Endothelial cell of umbilical vein (primary cell): ENCODE data around the gene KYAT1. TPM values are rescaled to one million over a fixed set of nuclear protein-coding genes. Genes with fewer than 3 reads are reported as not detected.

ENCODE experiments used
- BruUV-seq: library from RNA; stranded (reverse); fragments of 400-500 nt; replicated peaks from 2 replicates; lab custom pipeline; 2021; lab: Mats Ljungman, UMichigan
- CTCF ChIA-PET: fragments of 300-600, 350-600 bp; sonication (Branson Sonifier 250); formaldehyde crosslinking; loops from one replicate; lab custom pipeline; 2021; ENCODE audit warnings: antibody characterized with exemption, inconsistent platforms; lab: Charles Lee
- POLR2A ChIA-PET: fragments of 300-600, 350-600 bp; sonication (Branson Sonifier 250); formaldehyde crosslinking; loops from one replicate; lab custom pipeline; 2021; ENCODE audit warnings: antibody characterized with exemption, inconsistent platforms; lab: Charles Lee
- DNase-seq: peaks from one replicate; pipeline ENCODE4 v3.0.0-alpha.2; 2011; ENCODE audit warnings: low read depth, low spot score
- FAIRE-seq: peaks from 2 replicates; lab custom pipeline; 2011; peaks lifted over from hg19 to GRCh38; lab: Jason Lieb, UNC
- H2AFZ ChIP-seq: 2 replicates; pipeline ENCODE4 v1.6.0; 2012; ENCODE audit warnings: low read depth, low read length, control low read depth, inconsistent platforms
- H3K27ac ChIP-seq: 2 replicates; pipeline ENCODE4 v1.5.1; 2011; ENCODE audit warnings: low read depth, mild to moderate bottlenecking, control low read depth, low read length, moderate library complexity; ENCODE audit not compliant: insufficient read depth
- H3K27me3 ChIP-seq, 2 experiments: 2 replicates each; pipeline versions ENCODE4 v1.6.0 to v1.6.1; 2011; ENCODE audit warnings: low read length in 2 of 2, mixed read lengths in 1 of 2; ENCODE audit not compliant: control insufficient read depth in 2 of 2, insufficient read depth in 2 of 2
- H3K36me3 ChIP-seq, 2 experiments: 2 replicates in 1 of 2; 3 replicates in 1 of 2; pipeline ENCODE4 v1.5.1; 2011; ENCODE audit warnings: low read length in 2 of 2, mild to moderate bottlenecking in 1 of 2, moderate library complexity in 1 of 2; ENCODE audit not compliant: control insufficient read depth in 2 of 2, insufficient read depth in 2 of 2; ENCODE audit errors: extremely low read depth in 1 of 2
- H3K4me1 ChIP-seq: 3 replicates; pipeline ENCODE4 v1.5.1; 2011; ENCODE audit warnings: mild to moderate bottlenecking, low read length; ENCODE audit not compliant: control insufficient read depth, insufficient read depth; ENCODE audit errors: extremely low read depth
- H3K4me2 ChIP-seq: 2 replicates; pipeline ENCODE4 v1.6.1; 2011; ENCODE audit warnings: low read length, control low read depth, mixed read lengths; ENCODE audit not compliant: insufficient read depth
- H3K4me3 ChIP-seq, 3 experiments: fragments of 200-600 bp in 1 of 3; sonication (generic), shearing (Covaris generic) in 1 of 3; replicated peaks in 1 of 3; 2 replicates each; pipeline ENCODE4 v1.5.1; 2011 to 2016; ENCODE audit warnings: control low read depth in 3 of 3, low read length in 3 of 3, mild to moderate bottlenecking in 2 of 3, inconsistent platforms in 1 of 3, low read depth in 1 of 3, moderate library complexity in 1 of 3; ENCODE audit not compliant: insufficient read depth in 1 of 3
- H3K79me2 ChIP-seq: 2 replicates; pipeline ENCODE4 v1.6.0; 2012; ENCODE audit warnings: low read length, inconsistent platforms; ENCODE audit not compliant: control insufficient read depth, insufficient read depth
- H3K9ac ChIP-seq: replicated peaks from 2 replicates; pipeline ENCODE3; 2011; ENCODE audit warnings: low read length, control low read depth; ENCODE audit not compliant: insufficient read depth; ENCODE audit errors: extremely low read depth
- H3K9me1 ChIP-seq: replicated peaks from 3 replicates; pipeline ENCODE4 v1.6.0; 2011; ENCODE audit warnings: mild to moderate bottlenecking, low read length; ENCODE audit not compliant: control insufficient read depth, insufficient read depth; ENCODE audit errors: extremely low read depth
- H3K9me3 ChIP-seq: replicated peaks from 2 replicates; pipeline ENCODE4 v1.5.1; 2012; ENCODE audit warnings: low read length, inconsistent platforms; ENCODE audit not compliant: control insufficient read depth, insufficient read depth
- H4K20me1 ChIP-seq: replicated peaks from 2 replicates; pipeline ENCODE3; 2011; ENCODE audit warnings: mild to moderate bottlenecking, low read length; ENCODE audit not compliant: control insufficient read depth, insufficient read depth; ENCODE audit errors: extremely low read depth
- EZH2 ChIP-seq: IDR thresholded peaks from 2 replicates; pipeline ENCODE4 v1.6.1; 2012; ENCODE audit warnings: borderline replicate concordance, low read depth, mild to moderate bottlenecking, moderate library complexity, low read length, inconsistent platforms; ENCODE audit not compliant: severe bottlenecking
- FOS ChIP-seq: IDR thresholded peaks from 2 replicates; pipeline ENCODE4 v1.6.1; 2011; ENCODE audit warnings: mild to moderate bottlenecking, low read length, moderate library complexity, borderline replicate concordance; ENCODE audit not compliant: insufficient read depth
- GATA2 ChIP-seq: IDR thresholded peaks from 2 replicates; pipeline ENCODE4 v1.7.0; 2011; ENCODE audit warnings: low read depth, mild to moderate bottlenecking, moderate library complexity, mixed read lengths, low read length; ENCODE audit not compliant: insufficient read length, insufficient read depth
- JUN ChIP-seq: IDR thresholded peaks from 2 replicates; pipeline ENCODE4 v1.6.1; 2011; ENCODE audit warnings: borderline replicate concordance, low read depth; ENCODE audit not compliant: insufficient read length, insufficient read depth
- MYC ChIP-seq: IDR thresholded peaks from one replicate; pipeline ENCODE4 v1.6.1; 2011; ENCODE audit warnings: mild to moderate bottlenecking, low read depth, low read length
- POLR2A ChIP-seq: IDR thresholded peaks from 2 replicates; pipeline ENCODE4 v1.6.1; 2012; ENCODE audit warnings: low read depth, mild to moderate bottlenecking, control low read depth, low read length
- POLR2AphosphoS5 ChIP-seq: IDR thresholded peaks from 2 replicates; pipeline ENCODE4 v1.6.1; 2012; ENCODE audit warnings: low read depth, mild to moderate bottlenecking, control low read depth, low read length, moderate library complexity; ENCODE audit not compliant: insufficient read depth
- dilution Hi-C: fragments of 300-500 bp; cut with MboI; formaldehyde crosslinking; loops from one replicate; pipeline ENCODE4 v1.15.0; 2019; ENCODE audit warnings: low sequenced_read_pairs; ENCODE audit not compliant: extremely low pct_ligation_motif_present
- intact Hi-C: fragments of 100-400 bp; cut with micrococcal nuclease; formaldehyde crosslinking; loops from one replicate; pipeline ENCODE4 v1.10.0; 2022
- polyA plus RNA-seq, 4 experiments: library from polyadenylated mRNA; depleted of rRNA in 3 of 4; stranded (reverse) in 3 of 4; unstranded in 1 of 4; fragments of >200 nt; gene quantifications; 2 replicates each; pipeline versions ENCODE4 v1.2.1 to v1.2.3, GENCODE V29; 2011 to 2012; ENCODE audit warnings: missing spikeins in 1 of 4
- total RNA-seq: library from RNA; stranded (reverse); gene quantifications from 2 replicates; pipeline ENCODE4 v1.2.3, GENCODE V29; 2021
- TF ChIP-seq, protein P1 (sequence below), 2 donors: IDR thresholded peaks; 1 replicate in 1 of 2; 2 replicates in 1 of 2; pipeline ENCODE4 v1.5.1; 2011; ENCODE audit warnings: low read length in 2 of 2, mild to moderate bottlenecking in 2 of 2, moderate library complexity in 2 of 2, control low read depth in 1 of 2, inconsistent platforms in 1 of 2, low read depth in 1 of 2; ENCODE audit not compliant: insufficient read depth in 1 of 2; ENCODE audit errors: extremely low read depth in 1 of 2
- TF ChIP-seq, protein P2 (sequence below): IDR thresholded peaks from 2 replicates; pipeline ENCODE4 v1.6.1; 2011; ENCODE audit not compliant: insufficient read depth, insufficient read length

The KYAT1 gene
- total and polyA plus RNA-seq, 2 donors (not counting 3 experiments of a cell fraction or from before 2014, with no cell fraction given), result 7.2 to 9.6 TPM

- Histone ChIP-seq H3K4me1 (peaks cover 31% of the 10 kb centered on the region), H3K79me2 (peaks cover 75% of the 10 kb centered on the region), H3K4me3 (no peak overlapping the region), H3K36me3 (peaks cover 17 to 42% of the 10 kb centered on the region in 2 experiments), H3K4me2 (no peak overlapping the region), H3K9me1 (no peaks in the 10 kb centered on the region), H2AFZ (no peak overlapping the region), H3K9ac (no peak overlapping the region), H4K20me1 (no peaks in the 10 kb centered on the region), H3K27ac (no peak overlapping the region), H3K9me3 (no peaks in the 10 kb centered on the region), H3K27me3 (no peaks in the 10 kb centered on the region)
- dilution Hi-C loops (no loop called here), intact Hi-C loops (no loop called here)
- ChIA-PET POLR2A (interaction anchor here (0.7 kb wide), 1 partner anchor 25 kb away, joined by 3 read pairs; no protein-coding TSS in a partner anchor), CTCF (no interaction called here)
- DNase-seq (no peak), FAIRE-seq (no peak)
- no TSS peak for BruUV-seq
- TF ChIP-seq MYC (no peak), JUN (no peak), POLR2A (no peak), POLR2AphosphoS5 (no peak), GATA2 (no peak), FOS (no peak), EZH2 (no peak)
- TF ChIP-seq, protein P1, sequence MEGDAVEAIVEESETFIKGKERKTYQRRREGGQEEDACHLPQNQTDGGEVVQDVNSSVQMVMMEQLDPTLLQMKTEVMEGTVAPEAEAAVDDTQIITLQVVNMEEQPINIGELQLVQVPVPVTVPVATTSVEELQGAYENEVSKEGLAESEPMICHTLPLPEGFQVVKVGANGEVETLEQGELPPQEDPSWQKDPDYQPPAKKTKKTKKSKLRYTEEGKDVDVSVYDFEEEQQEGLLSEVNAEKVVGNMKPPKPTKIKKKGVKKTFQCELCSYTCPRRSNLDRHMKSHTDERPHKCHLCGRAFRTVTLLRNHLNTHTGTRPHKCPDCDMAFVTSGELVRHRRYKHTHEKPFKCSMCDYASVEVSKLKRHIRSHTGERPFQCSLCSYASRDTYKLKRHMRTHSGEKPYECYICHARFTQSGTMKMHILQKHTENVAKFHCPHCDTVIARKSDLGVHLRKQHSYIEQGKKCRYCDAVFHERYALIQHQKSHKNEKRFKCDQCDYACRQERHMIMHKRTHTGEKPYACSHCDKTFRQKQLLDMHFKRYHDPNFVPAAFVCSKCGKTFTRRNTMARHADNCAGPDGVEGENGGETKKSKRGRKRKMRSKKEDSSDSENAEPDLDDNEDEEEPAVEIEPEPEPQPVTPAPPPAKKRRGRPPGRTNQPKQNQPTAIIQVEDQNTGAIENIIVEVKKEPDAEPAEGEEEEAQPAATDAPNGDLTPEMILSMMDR (IDR thresholded peaks at IDR 0.05; ENCODE audit: extremely low read depth in 1 of 2, insufficient read depth in 1 of 2, low read depth in 1 of 2, low read length in 2 of 2), result no peak
- TF ChIP-seq, protein P2, sequence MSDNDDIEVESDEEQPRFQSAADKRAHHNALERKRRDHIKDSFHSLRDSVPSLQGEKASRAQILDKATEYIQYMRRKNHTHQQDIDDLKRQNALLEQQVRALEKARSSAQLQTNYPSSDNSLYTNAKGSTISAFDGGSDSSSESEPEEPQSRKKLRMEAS, result no peak
These were observed 26.6 kb upstream of the KYAT1 start for GRCh38 chr9:128908372-128908771.
